Bladder microvascular endothelial cell (primary cell): Measurements from ENCODE around the gene FAM174A. TPM values are rescaled to one million over a fixed set of nuclear protein-coding genes. Genes with fewer than 3 reads are reported as not detected.

Experiments
- total RNA-seq: library from RNA; depleted of rRNA; stranded (reverse); fragments of >200 nt; gene quantifications from 2 replicates; pipeline ENCODE4 v1.2.3, GENCODE V29; 2014

Gene FAM174A
- total RNA-seq: 23.0 and 28.4 TPM in 2 replicates

GRCh38 chr5:100535060-100536005, at the start of gene FAM174A:
TSS of gene FAM174A (plus strand) at chr5:100535374. CDS start at chr5:100535531, 157 bp downstream.

